Kasumi-1 (cell line): ENCODE measurements around the gene HSD17B1.

Experiments
- DNase-seq, 2 experiments: peaks; one replicate each; lab custom pipeline; 2025; lab: John Stamatoyannopoulos, UW

The HSD17B1 gene

GRCh38 chr17:42566883-42567573 lies 14.3 kb downstream of the HSD17B1 start, which contains the start of gene MLX:
Gene MLX, plus strand, starts transcription at chr17:42567100. Its CDS starts 25 bp downstream, at chr17:42567125.
- peak; percentile 77 to 78 for DNase-seq

GRCh38 chr17:42568341-42569111 lies 15.8 kb downstream of the HSD17B1 start:
- DNase-seq = no peak

DNA sequence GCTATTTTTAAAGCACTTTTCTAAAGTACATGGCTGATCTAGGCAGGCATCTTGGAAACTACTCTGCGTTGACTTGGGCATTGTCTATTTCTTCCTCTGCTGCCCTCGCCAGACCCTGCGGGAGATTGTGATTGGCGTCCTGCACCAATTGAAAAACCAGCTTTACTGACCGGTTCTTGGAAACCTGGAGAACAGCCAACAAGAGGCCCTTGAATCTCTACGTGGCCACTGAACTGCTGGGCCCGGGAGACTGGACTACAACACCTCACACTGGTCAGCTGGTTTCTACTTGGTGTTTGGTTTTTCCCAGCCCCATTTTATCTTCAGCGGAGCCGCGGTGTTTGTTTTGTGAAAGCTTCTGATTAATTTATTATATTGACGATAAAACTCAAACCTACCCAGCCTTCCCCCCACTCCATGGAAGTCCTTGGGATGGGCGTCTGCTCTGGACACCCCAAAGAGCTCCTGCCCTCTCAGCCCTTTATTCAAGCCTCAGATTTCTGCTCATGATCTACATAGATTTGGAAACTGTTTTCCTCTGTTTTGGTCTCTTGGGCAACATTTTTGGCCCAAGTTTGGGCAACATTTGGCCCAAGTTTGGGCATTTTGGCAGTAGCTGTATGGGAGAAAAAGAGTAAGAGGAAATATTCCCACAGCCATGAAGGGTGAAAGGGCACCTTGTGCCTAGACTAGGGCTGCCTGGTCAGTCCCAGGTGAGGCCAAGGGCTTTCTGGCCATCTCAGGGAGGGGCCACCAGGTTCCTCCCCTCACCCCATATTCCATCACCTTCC lies 18.9 kb downstream of the HSD17B1 start:
- DNase-seq = no peak

- DNase-seq = peak; percentile 9 to 15
Observed at GRCh38 chr17:42573095-42573494, 20.4 kb downstream of the HSD17B1 start.

GRCh38 chr17:42574463-42574862 lies 21.7 kb downstream of the HSD17B1 start:
- no peak for DNase-seq

DNA sequence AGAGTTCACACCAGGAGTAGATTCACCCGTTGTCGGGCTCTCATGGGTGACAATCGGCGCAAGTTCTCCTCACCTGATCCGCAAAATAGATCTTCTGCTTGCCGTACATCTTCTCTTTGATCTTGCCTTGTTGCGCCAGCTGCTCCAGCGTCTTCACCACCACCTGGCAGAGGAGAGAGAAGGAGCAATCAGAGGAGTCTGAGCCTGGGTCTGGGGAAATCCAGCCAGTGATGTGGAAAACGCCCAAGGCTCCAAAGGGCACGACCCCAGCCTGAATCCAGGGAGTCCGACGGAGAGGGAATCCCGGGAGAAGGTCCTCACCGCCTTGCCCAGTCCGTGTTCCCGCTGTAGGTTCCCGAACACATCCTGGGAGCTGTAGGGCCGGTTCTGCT lies 24.4 kb downstream of the HSD17B1 start:
- DNase-seq = no peak

DNA sequence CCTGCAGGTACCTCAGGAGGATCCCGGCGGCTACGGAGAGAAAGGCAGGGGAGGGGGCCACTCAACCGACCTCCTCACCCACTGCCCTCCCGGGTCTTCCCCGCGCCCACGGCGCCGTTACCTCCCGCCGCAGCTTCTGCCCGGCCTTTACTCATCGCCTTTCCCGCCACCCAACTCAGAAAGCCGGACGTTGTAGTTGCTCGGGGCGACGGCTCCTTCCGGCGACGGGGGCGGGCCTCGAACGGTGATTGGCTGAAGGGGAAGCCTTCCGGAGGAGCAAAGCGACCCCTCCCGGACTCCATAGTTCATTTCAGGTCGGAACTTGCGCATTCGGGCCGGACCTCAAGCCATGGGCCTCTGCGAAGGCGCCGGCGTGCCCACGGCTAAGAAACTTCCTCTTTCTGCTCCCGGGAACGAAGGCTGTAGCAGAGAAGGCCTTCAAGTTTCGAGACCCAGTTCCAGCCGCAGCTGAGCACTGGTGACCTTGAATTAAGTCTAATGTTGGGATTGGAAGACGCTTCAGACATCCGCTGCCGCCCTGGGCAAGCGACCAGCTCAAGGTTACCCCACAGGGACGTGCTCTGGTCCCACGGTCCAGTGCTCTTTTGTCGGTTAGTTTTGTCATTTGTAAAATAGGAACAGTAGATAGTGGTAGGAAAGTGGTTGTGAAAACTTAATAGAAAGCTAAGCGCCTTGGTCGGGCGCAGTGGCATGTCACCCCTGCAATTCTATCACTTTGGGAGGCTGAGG lies 25.0 kb downstream of the HSD17B1 start, which contains the start of gene PSMC3IP:
Gene PSMC3IP, minus strand, starts transcription at position 198 of the 750 bp plus-strand sequence. Its CDS starts 43 bp downstream, at position 155.
- DNase-seq = peak; percentile 96

GRCh38 chr17:42578282-42578869 lies 25.7 kb downstream of the HSD17B1 start:
- DNase-seq = peak; percentile 93

DNA sequence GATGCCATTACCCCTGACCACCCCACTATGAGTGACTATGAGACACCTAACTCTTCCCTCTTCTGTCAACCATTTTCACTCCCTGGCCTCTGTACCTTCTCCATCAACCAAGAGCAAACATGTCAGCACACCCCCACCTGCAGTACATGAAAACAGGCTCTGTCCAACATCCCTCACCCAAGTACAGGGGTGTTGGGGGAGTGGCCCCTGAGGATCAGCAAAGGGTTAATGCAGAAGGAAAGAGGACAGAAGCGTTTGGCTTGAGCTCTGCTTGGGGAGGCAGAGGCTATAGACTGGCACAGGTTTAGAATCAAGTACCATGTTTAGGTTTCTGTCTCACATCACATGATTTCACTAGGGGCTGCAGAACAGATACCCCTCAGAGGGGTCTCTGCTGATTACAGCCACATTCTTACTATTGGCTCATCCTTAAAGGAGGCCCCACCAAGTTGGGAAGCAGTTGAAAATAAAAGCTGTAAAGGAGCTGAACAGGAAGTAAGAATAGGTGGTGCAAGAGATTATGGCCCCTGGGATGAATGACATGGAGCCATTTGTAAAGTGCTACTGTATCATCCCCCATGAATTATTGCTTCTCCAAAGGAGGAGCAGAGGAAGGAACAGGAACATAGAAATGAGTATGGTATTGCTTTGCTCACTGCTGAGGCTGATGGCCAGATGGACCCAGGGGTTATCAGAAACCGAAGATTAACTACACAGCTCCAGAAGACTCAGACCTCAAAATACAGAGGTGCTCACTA lies 27.2 kb downstream of the HSD17B1 start:
- DNase-seq = no peak

DNA sequence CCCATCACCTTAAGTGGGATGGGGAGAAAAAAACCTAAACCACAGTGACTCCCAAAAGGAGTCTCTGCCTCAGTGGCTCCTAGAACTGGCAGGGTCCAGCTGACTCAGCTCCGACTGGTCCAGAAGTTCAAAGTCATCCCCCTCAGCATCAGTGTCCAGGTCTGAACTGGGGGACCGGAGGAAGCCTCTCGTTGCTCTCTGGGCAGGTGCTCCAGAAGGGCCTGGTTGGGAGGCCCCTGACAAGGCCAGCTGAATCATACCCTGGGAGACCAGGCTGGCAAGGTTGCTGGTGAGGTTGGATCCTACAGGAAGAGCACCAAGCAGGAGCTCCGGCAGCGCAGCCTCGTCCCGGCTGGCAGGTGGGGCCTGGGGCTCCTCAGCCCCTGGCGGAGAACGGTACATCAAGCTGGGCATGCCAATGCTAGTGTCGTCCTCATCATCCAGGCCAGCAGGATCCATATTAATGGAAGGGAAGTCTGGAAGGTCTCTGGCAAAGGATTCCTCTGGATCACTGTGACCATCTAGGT lies 29.1 kb downstream of the HSD17B1 start:
- no peak for DNase-seq

- no peak for DNase-seq
Observed at GRCh38 chr17:42584880-42585279, 32.2 kb downstream of the HSD17B1 start.

DNA sequence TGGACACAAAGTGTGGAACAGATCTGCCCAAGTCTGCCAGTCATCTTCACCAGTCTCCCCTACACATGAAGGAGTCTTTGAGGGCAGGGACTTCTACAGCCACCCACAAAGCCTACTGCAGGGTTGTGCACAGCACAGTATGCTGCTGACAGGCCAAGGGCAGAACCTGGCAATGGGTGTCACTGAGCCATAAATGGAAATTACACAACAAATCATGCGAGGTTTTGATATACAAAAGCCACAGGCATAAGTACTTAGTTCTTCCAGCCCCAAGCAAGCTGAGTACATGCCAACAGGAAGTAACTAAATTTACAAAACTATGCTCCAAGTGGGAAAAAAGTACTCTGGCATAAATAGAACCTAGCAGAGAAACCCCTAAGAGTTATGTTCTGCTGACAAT lies 32.6 kb downstream of the HSD17B1 start:
- DNase-seq = no peak

GRCh38 chr17:42586514-42587230 lies 33.9 kb downstream of the HSD17B1 start:
- no peak for DNase-seq

DNA sequence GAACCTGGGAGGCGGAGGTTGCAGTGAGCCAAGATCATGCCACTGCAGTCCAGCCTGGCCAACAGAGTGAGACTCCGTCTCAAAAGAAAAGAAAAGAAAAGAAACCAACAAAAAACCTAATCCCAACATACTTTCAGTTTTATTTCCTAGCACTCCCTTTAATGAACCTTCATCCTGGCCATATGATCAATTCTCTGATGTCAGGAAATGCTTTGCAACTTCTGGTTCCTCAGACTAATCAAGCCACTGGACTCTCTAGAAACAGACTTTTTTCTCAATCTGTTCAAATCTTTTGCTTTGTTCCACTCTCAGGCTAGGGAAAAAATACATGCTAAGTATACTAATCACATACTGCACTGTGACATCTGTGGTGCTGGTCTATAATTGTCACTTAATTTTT lies 38.2 kb downstream of the HSD17B1 start:
- no peak for DNase-seq

DNA sequence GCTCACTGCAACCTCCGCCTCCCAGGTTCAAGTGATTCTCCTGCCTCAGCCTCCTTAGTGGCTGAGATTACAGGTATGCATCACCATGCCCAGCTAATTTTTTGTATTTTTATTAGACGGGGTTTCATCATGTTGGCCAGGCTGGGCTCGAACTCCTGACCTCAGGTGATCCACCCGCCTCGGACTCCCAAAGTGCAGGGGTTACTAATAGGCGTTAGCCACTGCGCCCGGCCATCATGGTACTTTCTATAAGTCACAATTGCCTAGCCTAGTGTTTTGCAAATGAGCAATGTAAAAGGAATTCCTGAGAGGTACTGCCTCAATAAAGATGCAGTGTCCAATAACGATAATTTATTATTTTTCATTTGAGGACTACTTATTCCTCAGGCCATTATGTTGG lies 38.7 kb downstream of the HSD17B1 start:
- no peak for DNase-seq

DNA sequence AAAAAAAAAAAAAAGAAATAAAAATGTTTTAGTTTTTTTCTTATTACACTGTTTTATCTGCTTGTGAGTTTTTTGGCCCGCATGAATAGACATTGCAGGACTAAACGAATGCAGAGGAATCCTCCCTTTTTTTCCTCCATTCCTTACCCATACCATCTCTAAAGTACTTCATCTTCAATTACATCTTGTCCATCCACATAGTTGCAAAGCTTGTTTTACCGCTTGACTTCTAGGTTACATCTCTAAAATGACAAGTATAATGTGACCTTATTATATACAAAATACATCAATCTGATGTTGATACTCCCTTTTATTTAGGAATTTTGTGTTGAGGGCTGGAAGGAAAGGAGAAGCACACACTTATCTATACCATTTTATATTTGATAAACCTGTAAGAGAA lies 43.7 kb downstream of the HSD17B1 start:
- DNase-seq = no peak

DNA sequence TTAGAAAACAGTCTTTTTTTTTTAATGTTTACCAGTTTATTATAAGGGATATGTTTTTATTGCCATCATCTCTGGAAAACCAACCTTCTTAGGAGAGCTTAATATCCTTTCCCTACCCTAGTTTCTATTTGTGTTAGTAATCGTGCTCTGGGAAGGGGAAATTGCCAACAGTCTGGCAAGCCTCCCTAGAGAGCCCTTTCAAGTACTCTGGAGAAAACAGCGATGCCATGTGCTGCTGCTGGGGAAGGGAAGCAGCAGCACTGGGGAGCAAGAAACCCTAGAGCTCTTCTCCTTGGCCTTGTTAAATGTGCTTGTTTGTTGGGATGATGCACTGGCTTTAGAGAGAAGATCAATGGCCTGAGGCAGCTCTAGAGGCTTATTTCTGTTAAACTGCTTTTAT lies 46.2 kb downstream of the HSD17B1 start:
- peak in 1 of 2 experiments; percentile 6 for DNase-seq

GRCh38 chr17:42603318-42603717 lies 50.6 kb downstream of the HSD17B1 start:
- no peak for DNase-seq
